ENCODE data around the gene LTBP3. TPM values are rescaled to one million over a fixed set of nuclear protein-coding genes. Genes with fewer than 3 reads are reported as not detected.

Gene LTBP3
- total and polyA plus RNA-seq, 9 of the 15 experiments (the other 6 are each of a cell fraction or from before 2014, with no cell fraction given): 0.06 to 20.5 (median 4.8) TPM

GRCh38 chr11:65540290-65541092 lies 17.7 kb downstream of the LTBP3 start (continued):
- peak; percentile 60 for TF ChIP-seq KDM5B (IDR thresholded peaks at IDR 0.05; ENCODE audit: insufficient replicate concordance, low read depth, low read length)
- peak; percentile 63 for TF ChIP-seq MAX (CRISPR knock-in tag; IDR thresholded peaks at IDR 0.05)
- TF ChIP-seq TFE3 (CRISPR knock-in tag; IDR thresholded peaks at IDR 0.05): no peak
- TF ChIP-seq ZNF282 (CRISPR knock-in tag; IDR thresholded peaks at IDR 0.05): peak; percentile 60; the same call in 1 of the 2 replicates
- peak; percentile 75 for TF ChIP-seq L3MBTL2 (IDR thresholded peaks at IDR 0.05)
- no peak for TF ChIP-seq RBM39 (optimal IDR thresholded peaks at IDR 0.05; ENCODE audit: low read depth, low read length)
- no peak for TF ChIP-seq JUN (IDR thresholded peaks at IDR 0.05; ENCODE audit: borderline replicate concordance, low read depth, low read length)
- TF ChIP-seq JUN (CRISPR knock-in tag; IDR thresholded peaks at IDR 0.05; ENCODE audit: borderline replicate concordance): peak; percentile 60; the same call in 1 of the 2 replicates
- TF ChIP-seq CBFA2T3 (IDR thresholded peaks at IDR 0.05): no peak
- peak; percentile 68; the same call in 1 of the 2 replicates for TF ChIP-seq SUPT5H (IDR thresholded peaks at IDR 0.05)
- TF ChIP-seq ZNF212 (CRISPR knock-in tag; IDR thresholded peaks at IDR 0.05): no peak
- TF ChIP-seq PHF21A (IDR thresholded peaks at IDR 0.05; ENCODE audit: borderline replicate concordance, low read depth): no peak
- TF ChIP-seq NCOA2 (IDR thresholded peaks at IDR 0.05; ENCODE audit: partially characterized antibody in 2 of 2): no peak
- TF ChIP-seq PPARD (CRISPR knock-in tag; IDR thresholded peaks at IDR 0.05): no peak
- TF ChIP-seq CBX2 (IDR thresholded peaks at IDR 0.05; ENCODE audit: insufficient read depth, low read length, poor library complexity, severe bottlenecking): no peak
- no peak for TF ChIP-seq BDP1 (IDR thresholded peaks at IDR 0.05; ENCODE audit: insufficient read depth, insufficient read length)
- TF ChIP-seq ZNF408 (CRISPR knock-in tag; IDR thresholded peaks at IDR 0.05; ENCODE audit: low read depth): no peak
- 0 out of 2 replicates have a peak, but pooled peaks have one; percentile 36 for TF ChIP-seq PML (IDR thresholded peaks at IDR 0.05; ENCODE audit: low read length)
- no peak for TF ChIP-seq KHSRP (IDR thresholded peaks at IDR 0.05)
- no peak for TF ChIP-seq CREB3 (tag; conservative IDR thresholded peaks at IDR 0.05; ENCODE audit: low read depth)
- TF ChIP-seq JUNB (CRISPR knock-in tag; conservative IDR thresholded peaks at IDR 0.05): no peak
- peak; percentile 90 for TF ChIP-seq NKRF (IDR thresholded peaks at IDR 0.05; ENCODE audit: borderline replicate concordance)
- TF ChIP-seq MTA2 (IDR thresholded peaks at IDR 0.05; ENCODE audit: low read depth): 0 out of 2 replicates have a peak, but pooled peaks have one; percentile 27
- TF ChIP-seq RBFOX2 (IDR thresholded peaks at IDR 0.05; ENCODE audit: low read depth, low read length): peak; percentile 74
- no peak for TF ChIP-seq ZNF57 (CRISPR knock-in tag; IDR thresholded peaks at IDR 0.05)
- 0 out of 2 replicates have a peak, but pooled peaks have one; percentile 21 for TF ChIP-seq MXI1 (IDR thresholded peaks at IDR 0.05; ENCODE audit: low read depth, low read length)
